Measurements from ENCODE around the gene CLEC20A.

- TF ChIP-seq CTCF (IDR thresholded peaks at IDR 0.05) (no peak), POLR2A (IDR thresholded peaks at IDR 0.05) (no peak)
Measured at GRCh38 chr1:178536329-178536728, 39.6 kb upstream of the CLEC20A start.

All from uterus (tissue), 2 donors.